Breast epithelium (tissue), 4 donors: ENCODE measurements around the gene STXBP1. TPM values are rescaled to one million over a fixed set of nuclear protein-coding genes. Genes with fewer than 3 reads are reported as not detected.
A peak's percentile ranks its signal among the peaks of the same experiment; 100 is the strongest.

ENCODE experiments used
- DNase-seq, 2 donors: peaks; one replicate each; pipeline ENCODE4 v3.0.0-alpha.2; 2019; ENCODE audit warnings: low spot score in 2 of 2
- H3K27ac ChIP-seq, 2 donors: fragments of 200-600 bp; sonication (generic) in 1 of 2; one replicate each; pipeline ENCODE4 v1.5.1; 2016 to 2019; ENCODE audit warnings: mild to moderate bottlenecking in 1 of 2
- H3K27me3 ChIP-seq, 2 donors: fragments of 200-600 bp; sonication (generic) in 1 of 2; one replicate each; pipeline versions ENCODE4 v1.5.1 to v1.6.0; 2017 to 2019; ENCODE audit warnings: control low read depth in 1 of 2, mild to moderate bottlenecking in 1 of 2
- H3K36me3 ChIP-seq: fragments of 200-600 bp; one replicate; pipeline ENCODE4 v1.5.1; 2019
- H3K4me1 ChIP-seq, 2 donors: fragments of 200-600 bp; sonication (generic); one replicate each; pipeline ENCODE4 v1.5.1; 2016 to 2019; ENCODE audit warnings: control low read depth in 1 of 2
- H3K4me3 ChIP-seq, 3 donors: fragments of 200-600 bp; sonication (generic); 1 replicate in 2 of 3; 2 replicates in 1 of 3; pipeline ENCODE4 v1.5.1; 2016 to 2019; ENCODE audit warnings: mild to moderate bottlenecking in 3 of 3, moderate library complexity in 2 of 3
- H3K9me3 ChIP-seq, 2 donors: fragments of 200-600 bp; sonication (generic) in 1 of 2; one replicate each; pipeline ENCODE4 v1.5.1; 2016 to 2019; ENCODE audit warnings: control low read depth in 1 of 2
- POLR2A ChIP-seq: fragments of 450-650 bp; IDR thresholded peaks from one replicate; pipeline ENCODE4 v1.6.1; 2016; ENCODE audit warnings: antibody characterized with exemption, mild to moderate bottlenecking, moderate library complexity
- POLR2AphosphoS5 ChIP-seq, 3 donors: sonication (generic); formaldehyde crosslinking; IDR thresholded peaks; one replicate each; pipeline ENCODE4 v1.6.1; 2017; ENCODE audit warnings: antibody characterized with exemption in 3 of 3
- intact Hi-C: fragments of 100-400 bp; cut with DNase I; formaldehyde crosslinking; loops from one replicate; pipeline ENCODE4 v1.15.1; 2023; ENCODE audit warnings: low total_unique reads
- total RNA-seq, 3 donors: library from RNA; depleted of rRNA; stranded (reverse); fragments of >200 nt; gene quantifications; one replicate each; pipeline ENCODE4 v1.1.0, GENCODE V29; 2016
- TF ChIP-seq, protein P1 (sequence below), 3 donors: fragments of 450-650 bp; IDR thresholded peaks; one replicate each; pipeline ENCODE4 v1.5.1; 2016 to 2017; ENCODE audit warnings: antibody characterized with exemption in 3 of 3, mild to moderate bottlenecking in 3 of 3, moderate library complexity in 3 of 3

The STXBP1 gene
- total RNA-seq, 3 donors from 2014 or later = 19.0 to 45.9 (median 43.2) TPM

DNA sequence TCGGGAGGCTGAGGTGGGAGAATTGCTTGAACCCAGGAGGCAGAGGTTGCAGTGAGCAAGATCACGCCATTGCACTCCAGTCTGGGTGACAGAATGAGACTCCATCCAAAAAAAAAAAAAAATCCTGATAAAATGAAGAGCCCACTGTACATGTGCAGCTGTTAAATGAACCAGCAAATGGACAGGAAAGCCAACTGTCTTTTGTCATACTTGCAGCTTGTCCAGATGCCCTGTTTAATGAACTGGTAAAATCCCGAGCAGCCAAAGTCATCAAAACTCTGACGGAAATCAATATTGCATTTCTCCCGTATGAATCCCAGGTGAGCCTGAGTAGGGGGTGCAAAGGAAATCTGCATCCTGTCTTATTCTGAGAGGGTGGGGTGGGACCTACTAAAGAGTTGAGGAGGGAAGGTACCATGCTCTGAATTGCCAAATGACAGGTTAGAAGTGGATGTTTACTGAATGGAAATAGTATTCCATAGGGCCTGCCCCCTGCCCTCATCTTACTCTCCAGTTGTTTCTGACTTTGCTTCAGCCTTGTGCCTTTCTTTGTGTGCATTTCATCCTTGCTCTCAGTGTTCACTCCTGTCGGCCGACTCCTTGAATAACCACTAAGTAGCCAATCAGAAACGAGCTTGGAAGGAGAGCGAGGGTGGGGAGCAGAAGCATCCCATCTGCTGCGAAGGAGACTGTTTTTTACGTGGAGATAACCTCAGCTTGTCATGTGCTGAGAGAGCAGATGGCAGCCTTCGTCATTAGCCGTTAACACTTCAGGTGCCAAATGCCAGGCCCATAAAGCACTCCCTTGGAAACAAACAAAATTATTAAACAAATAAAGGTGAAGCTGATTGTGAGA is 49.0 kb downstream of the STXBP1 start:
- no peak overlapping the region for H3K27ac ChIP-seq
- H3K4me3 ChIP-seq = no peak overlapping the region
- intact Hi-C loops = no loop called here
- H3K36me3 ChIP-seq = no peaks in the 10 kb centered on the region
- H3K4me1 ChIP-seq = no peaks in the 10 kb centered on the region
- H3K27me3 ChIP-seq = no peaks in the 10 kb centered on the region
- no peak for DNase-seq
- no peaks in the 10 kb centered on the region for H3K9me3 ChIP-seq
- TF ChIP-seq POLR2AphosphoS5 (IDR thresholded peaks at IDR 0.05) (no peak), POLR2A (no peak)
- TF ChIP-seq, protein P1, sequence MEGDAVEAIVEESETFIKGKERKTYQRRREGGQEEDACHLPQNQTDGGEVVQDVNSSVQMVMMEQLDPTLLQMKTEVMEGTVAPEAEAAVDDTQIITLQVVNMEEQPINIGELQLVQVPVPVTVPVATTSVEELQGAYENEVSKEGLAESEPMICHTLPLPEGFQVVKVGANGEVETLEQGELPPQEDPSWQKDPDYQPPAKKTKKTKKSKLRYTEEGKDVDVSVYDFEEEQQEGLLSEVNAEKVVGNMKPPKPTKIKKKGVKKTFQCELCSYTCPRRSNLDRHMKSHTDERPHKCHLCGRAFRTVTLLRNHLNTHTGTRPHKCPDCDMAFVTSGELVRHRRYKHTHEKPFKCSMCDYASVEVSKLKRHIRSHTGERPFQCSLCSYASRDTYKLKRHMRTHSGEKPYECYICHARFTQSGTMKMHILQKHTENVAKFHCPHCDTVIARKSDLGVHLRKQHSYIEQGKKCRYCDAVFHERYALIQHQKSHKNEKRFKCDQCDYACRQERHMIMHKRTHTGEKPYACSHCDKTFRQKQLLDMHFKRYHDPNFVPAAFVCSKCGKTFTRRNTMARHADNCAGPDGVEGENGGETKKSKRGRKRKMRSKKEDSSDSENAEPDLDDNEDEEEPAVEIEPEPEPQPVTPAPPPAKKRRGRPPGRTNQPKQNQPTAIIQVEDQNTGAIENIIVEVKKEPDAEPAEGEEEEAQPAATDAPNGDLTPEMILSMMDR (IDR thresholded peaks at IDR 0.05) = no peak

DNA sequence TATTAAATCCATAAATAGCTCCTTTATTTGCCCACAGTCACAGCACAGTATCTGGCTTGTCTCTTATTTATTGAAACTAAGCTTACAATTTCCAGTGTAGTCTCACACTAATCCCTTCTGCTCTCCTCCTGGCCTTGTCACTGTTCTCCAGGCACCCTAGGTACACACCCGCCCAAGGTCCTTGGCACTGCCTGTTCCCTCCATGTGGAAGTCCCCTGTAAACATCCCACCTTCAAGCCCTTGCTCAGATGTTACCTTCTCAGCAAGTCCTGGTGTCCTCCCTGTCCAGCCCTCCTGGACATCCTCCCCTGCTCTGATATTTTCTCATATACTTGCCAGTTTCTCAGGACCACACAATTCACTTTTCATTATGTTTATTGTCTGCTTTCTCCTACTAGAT is 50.5 kb downstream of the STXBP1 start:
- no peak overlapping the region for H3K4me3 ChIP-seq
- DNase-seq = no peak
- no peaks in the 10 kb centered on the region for H3K36me3 ChIP-seq
- H3K4me1 ChIP-seq = no peaks in the 10 kb centered on the region
- H3K9me3 ChIP-seq = no peaks in the 10 kb centered on the region
- no peak for TF ChIP-seq POLR2A
- TF ChIP-seq POLR2AphosphoS5 (IDR thresholded peaks at IDR 0.05) = no peak
- TF ChIP-seq, protein P1 (IDR thresholded peaks at IDR 0.05) = no peak
- no peak overlapping the region for H3K27ac ChIP-seq
- no peaks in the 10 kb centered on the region for H3K27me3 ChIP-seq
- intact Hi-C loops = no loop called here

DNA sequence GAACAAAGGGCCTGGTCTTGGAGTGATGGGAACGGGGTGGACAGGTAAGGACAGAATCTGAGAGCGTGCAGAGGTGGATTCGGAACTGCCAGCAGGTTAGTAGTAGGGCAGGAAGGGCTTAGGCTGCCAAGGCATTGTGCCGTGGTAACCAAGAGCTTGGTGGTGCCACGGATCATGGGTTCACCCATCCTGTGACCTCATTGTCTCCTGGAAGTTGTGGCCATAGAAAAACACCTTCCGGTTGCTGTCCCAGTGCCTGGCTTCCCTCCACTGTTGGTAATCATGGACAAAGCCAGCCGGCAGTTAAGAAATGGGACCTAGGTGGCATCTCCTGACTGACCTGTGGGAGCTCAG is 52.2 kb downstream of the STXBP1 start:
- intact Hi-C loops = no loop called here
- Histone ChIP-seq H3K4me1 (no peaks in the 10 kb centered on the region), H3K36me3 (no peaks in the 10 kb centered on the region), H3K27me3 (no peaks in the 10 kb centered on the region), H3K27ac (peak overlapping the region; percentile 36 to 84), H3K9me3 (no peaks in the 10 kb centered on the region), H3K4me3 (no peak overlapping the region)
- DNase-seq = no peak
- TF ChIP-seq POLR2AphosphoS5 (IDR thresholded peaks at IDR 0.05) (no peak), POLR2A (no peak)
- TF ChIP-seq, protein P1 (IDR thresholded peaks at IDR 0.05) = no peak

DNA sequence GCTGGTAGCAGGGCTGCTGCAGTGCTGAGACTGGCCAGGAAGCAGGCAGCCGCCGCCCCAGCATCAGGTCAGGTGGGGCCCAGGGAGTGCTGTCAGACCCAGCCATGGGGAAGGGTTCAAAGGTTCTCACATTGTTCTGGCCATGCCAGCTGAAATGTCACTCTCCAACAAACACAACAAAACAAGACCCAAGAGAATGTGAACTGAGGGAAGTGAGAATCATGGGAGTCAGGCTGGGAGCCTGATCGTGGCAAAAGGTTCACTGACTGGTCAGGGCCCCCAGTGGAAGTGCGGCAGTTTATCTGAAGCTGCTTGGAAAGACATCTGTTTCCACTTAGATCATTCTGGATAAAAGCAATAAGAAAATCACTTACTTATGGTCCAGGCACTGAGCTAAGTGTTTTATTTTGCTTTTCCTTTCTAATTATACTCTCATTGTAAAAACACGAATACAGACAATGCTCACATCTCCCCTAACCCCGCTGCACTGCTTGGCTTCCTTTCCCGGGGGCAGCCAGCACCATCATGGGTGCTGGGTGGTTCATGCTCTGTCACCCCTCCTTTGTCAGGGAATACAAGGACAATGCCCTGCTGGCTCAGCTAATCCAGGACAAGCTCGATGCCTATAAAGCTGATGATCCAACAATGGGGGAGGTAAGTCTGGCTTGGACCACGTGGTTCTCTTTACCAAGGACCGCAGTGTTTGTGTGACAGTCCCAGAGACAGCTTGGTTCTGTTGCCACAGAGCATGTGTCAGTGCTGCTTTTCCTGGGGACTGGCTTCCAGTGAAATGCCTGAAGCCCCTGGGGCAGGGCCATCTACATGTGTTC is 52.8 kb downstream of the STXBP1 start:
- intact Hi-C loops = no loop called here
- TF ChIP-seq POLR2A (no peak), POLR2AphosphoS5 (IDR thresholded peaks at IDR 0.05) (no peak)
- TF ChIP-seq, protein P1 (IDR thresholded peaks at IDR 0.05) = no peak
- no peak for DNase-seq

More for the DNA sequence above, 52.8 kb downstream of the STXBP1 start:
- Histone ChIP-seq H3K36me3 (no peaks in the 10 kb centered on the region), H3K27ac (peak overlapping the region; percentile 36 to 84), H3K4me3 (no peak overlapping the region), H3K4me1 (no peaks in the 10 kb centered on the region), H3K9me3 (no peaks in the 10 kb centered on the region), H3K27me3 (no peaks in the 10 kb centered on the region)
